CD4-positive, CD25-positive, alpha-beta regulatory T cell (primary cell): Measurements from ENCODE around the gene RUNX2. TPM values are rescaled to one million over a fixed set of nuclear protein-coding genes. Genes with fewer than 3 reads are reported as not detected.

Experiments used
- ATAC-seq, 2 donors: fragments of 150-1000 bp; cut with Tn5 transposase; one replicate each; pipeline ENCODE4 v1.10.0; 2021; ENCODE audit warnings: low read depth in 2 of 2, moderate number of reproducible peaks in 2 of 2, moderate library complexity in 1 of 2
- DNase-seq, 3 donors: peaks; one replicate each; pipeline versions ENCODE4 v3.0.0 to v3.0.0-alpha.2; 2012 to 2022; ENCODE audit warnings: mixed read lengths in 1 of 3
- H3K27ac ChIP-seq: one replicate; pipeline ENCODE4 v1.7.0; 2013; ENCODE audit warnings: mild to moderate bottlenecking, low read length; ENCODE audit not compliant: insufficient read depth, poor library complexity, severe bottlenecking
- H3K27me3 ChIP-seq: one replicate; pipeline ENCODE4 v1.7.0; 2013; ENCODE audit warnings: low read length; ENCODE audit not compliant: control insufficient read depth, insufficient read depth
- H3K36me3 ChIP-seq: one replicate; pipeline ENCODE4 v1.7.0; 2013; ENCODE audit warnings: mild to moderate bottlenecking, low read length, moderate library complexity; ENCODE audit not compliant: control insufficient read depth, insufficient read depth
- H3K4me1 ChIP-seq: 2 replicates; pipeline ENCODE4 v1.7.0; 2013; ENCODE audit warnings: mild to moderate bottlenecking, low read length; ENCODE audit not compliant: insufficient read depth, control insufficient read depth, poor library complexity, severe bottlenecking
- H3K4me3 ChIP-seq: one replicate; pipeline ENCODE4 v1.7.0; 2013; ENCODE audit warnings: low read depth, mild to moderate bottlenecking, low read length, moderate library complexity
- H3K9me3 ChIP-seq, 2 experiments: 1 replicate in 1 of 2; 2 replicates in 1 of 2; pipeline ENCODE4 v1.7.0; 2013; ENCODE audit warnings: low read length in 2 of 2, mild to moderate bottlenecking in 1 of 2, moderate library complexity in 1 of 2; ENCODE audit not compliant: control insufficient read depth in 2 of 2
- H3K27ac Mint-ChIP-seq, 3 donors: one replicate each; pipeline ENCODE4 v1.8.0; 2020 to 2022; ENCODE audit warnings: mild to moderate bottlenecking in 3 of 3, mixed read lengths in 3 of 3, moderate library complexity in 2 of 3
- H3K27me3 Mint-ChIP-seq: one replicate; pipeline ENCODE4 v1.8.0; 2022; ENCODE audit warnings: mild to moderate bottlenecking, mixed read lengths
- H3K36me3 Mint-ChIP-seq: one replicate; pipeline ENCODE4 v1.8.0; 2020; ENCODE audit warnings: mixed read lengths
- H3K4me1 Mint-ChIP-seq, 4 donors: one replicate each; pipeline ENCODE4 v1.8.0; 2020 to 2022; ENCODE audit warnings: mixed read lengths in 4 of 4, mild to moderate bottlenecking in 1 of 4
- H3K4me3 Mint-ChIP-seq, 4 donors: one replicate each; pipeline ENCODE4 v1.8.0; 2020 to 2022; ENCODE audit warnings: mild to moderate bottlenecking in 4 of 4, mixed read lengths in 4 of 4, moderate library complexity in 3 of 4
- H3K9me3 Mint-ChIP-seq, 7 donors: one replicate each; pipeline ENCODE4 v1.8.0; 2020 to 2022; ENCODE audit warnings: mixed read lengths in 7 of 7, mild to moderate bottlenecking in 3 of 7, moderate library complexity in 2 of 7
- polyA plus RNA-seq, 4 donors: library from polyadenylated mRNA; unstranded; fragments of 300-500 nt; fragmentation: Illumina TruSeq; gene quantifications; one replicate each; pipeline ENCODE4 v1.2.3, GENCODE V29; 2021
- total RNA-seq: library from RNA; stranded (reverse); gene quantifications from one replicate; pipeline ENCODE4 v1.2.3, GENCODE V29; 2022

Gene RUNX2
- total and polyA plus RNA-seq, 5 donors from 2014 or later: 5.3 to 30.0 (median 5.5) TPM

GRCh38 chr6:45567879-45568278 is 239.7 kb downstream of the RUNX2 start:
- Histone ChIP-seq H3K9me3 (no peaks in the 10 kb centered on the region), H3K27ac (no peak overlapping the region), H3K4me3 (no peak overlapping the region), H3K36me3 (no peaks in the 10 kb centered on the region), H3K4me1 (peaks cover 5% of the 10 kb centered on the region), H3K27me3 (no peaks in the 10 kb centered on the region)
- H3K36me3 Mint-ChIP-seq: peaks cover 10% of the 10 kb centered on the region
- H3K27me3 Mint-ChIP-seq: peaks cover 5% of the 10 kb centered on the region
- H3K27ac Mint-ChIP-seq: no peak overlapping the region
- H3K4me3 Mint-ChIP-seq: no peak overlapping the region
- H3K9me3 Mint-ChIP-seq: peaks cover 0 to 3% (median 0%) of the 10 kb centered on the region in 7 donors
- ATAC-seq (no peak), DNase-seq (no peak)
- H3K4me1 Mint-ChIP-seq: peaks cover 0 to 16% (median 3%) of the 10 kb centered on the region in 4 donors

GRCh38 chr6:45568626-45569025 is 240.5 kb downstream of the RUNX2 start:
- Mint-ChIP-seq H3K9me3 (peaks cover 0 to 3% (median 0%) of the 10 kb centered on the region in 7 donors), H3K4me1 (peaks cover 5 to 23% (median 9%) of the 10 kb centered on the region in 4 donors), H3K27ac (peak overlapping the region in 2 of 3 donors; percentile 4 to 81), H3K4me3 (no peak overlapping the region), H3K36me3 (peaks cover 13% of the 10 kb centered on the region), H3K27me3 (peaks cover 5% of the 10 kb centered on the region)
- Histone ChIP-seq H3K9me3 (no peaks in the 10 kb centered on the region), H3K36me3 (no peaks in the 10 kb centered on the region), H3K4me1 (peaks cover 12% of the 10 kb centered on the region), H3K4me3 (no peak overlapping the region), H3K27ac (no peak overlapping the region), H3K27me3 (no peaks in the 10 kb centered on the region)
- DNase-seq (no peak), ATAC-seq (no peak)

GRCh38 chr6:45569210-45569945 is 241.2 kb downstream of the RUNX2 start:
- Mint-ChIP-seq H3K36me3 (peaks cover 13% of the 10 kb centered on the region), H3K27me3 (no peaks in the 10 kb centered on the region), H3K4me1 (peaks cover 10 to 29% (median 14%) of the 10 kb centered on the region in 4 donors), H3K4me3 (no peak overlapping the region), H3K9me3 (peaks cover 0 to 3% (median 0%) of the 10 kb centered on the region in 7 donors), H3K27ac (peak overlapping the region in 1 of 3 donors; percentile 81)
- H3K27ac ChIP-seq: no peak overlapping the region
- no peaks in the 10 kb centered on the region for H3K9me3 ChIP-seq
- no peaks in the 10 kb centered on the region for H3K36me3 ChIP-seq
- ATAC-seq (no peak), DNase-seq (no peak)
- H3K27me3 ChIP-seq: no peaks in the 10 kb centered on the region
- H3K4me3 ChIP-seq: no peak overlapping the region
- H3K4me1 ChIP-seq: peaks cover 12% of the 10 kb centered on the region

- DNase-seq: no peak
- Histone ChIP-seq H3K27me3 (no peaks in the 10 kb centered on the region), H3K27ac (no peak overlapping the region), H3K4me3 (no peak overlapping the region), H3K4me1 (peaks cover 12% of the 10 kb centered on the region), H3K36me3 (no peaks in the 10 kb centered on the region), H3K9me3 (no peaks in the 10 kb centered on the region)
- Mint-ChIP-seq H3K36me3 (peaks cover 9% of the 10 kb centered on the region), H3K4me3 (no peak overlapping the region), H3K27me3 (no peaks in the 10 kb centered on the region), H3K9me3 (peaks cover 0 to 3% (median 0%) of the 10 kb centered on the region in 7 donors), H3K4me1 (peaks cover 12 to 29% (median 16%) of the 10 kb centered on the region in 4 donors), H3K27ac (peak overlapping the region in 2 of 3 donors; percentile 27 to 50)
- ATAC-seq: no peak
These were observed 243.0 kb downstream of the RUNX2 start for GRCh38 chr6:45571159-45571558.

- Histone ChIP-seq H3K36me3 (no peaks in the 10 kb centered on the region), H3K27ac (no peak overlapping the region), H3K9me3 (no peaks in the 10 kb centered on the region), H3K4me3 (peak overlapping the region; percentile 27), H3K4me1 (peaks cover 12% of the 10 kb centered on the region), H3K27me3 (no peaks in the 10 kb centered on the region)
- H3K27me3 Mint-ChIP-seq: no peaks in the 10 kb centered on the region
- H3K4me3 Mint-ChIP-seq: peak overlapping the region in 3 of 4 donors; percentile 4 to 56 (median 19)
- no peak for ATAC-seq
- H3K9me3 Mint-ChIP-seq: peaks cover 0 to 2% (median 0%) of the 10 kb centered on the region in 7 donors
- H3K36me3 Mint-ChIP-seq: peaks cover 9% of the 10 kb centered on the region
- H3K4me1 Mint-ChIP-seq: peaks cover 12 to 29% (median 19%) of the 10 kb centered on the region in 4 donors
- peak overlapping the region in 1 of 3 donors; percentile 11 for H3K27ac Mint-ChIP-seq
- DNase-seq: peak in 1 of 3 donors; percentile 55
These were observed 244.7 kb downstream of the RUNX2 start for GRCh38 chr6:45572833-45573232.

GRCh38 chr6:45574014-45574461 is 245.9 kb downstream of the RUNX2 start:
- Mint-ChIP-seq H3K27ac (peak overlapping the region in 1 of 3 donors; percentile 17), H3K4me3 (no peak overlapping the region)

GRCh38 chr6:45574885-45575284 is 246.8 kb downstream of the RUNX2 start:
- DNase-seq (no peak), ATAC-seq (no peak)
- no peak overlapping the region for H3K4me3 ChIP-seq
- Mint-ChIP-seq H3K9me3 (peaks cover 0 to 2% (median 0%) of the 10 kb centered on the region in 7 donors), H3K27ac (no peak overlapping the region), H3K27me3 (no peaks in the 10 kb centered on the region), H3K4me1 (peaks cover 17 to 24% (median 21%) of the 10 kb centered on the region in 4 donors), H3K36me3 (peaks cover 3% of the 10 kb centered on the region), H3K4me3 (no peak overlapping the region)
- H3K27ac ChIP-seq: no peak overlapping the region
- H3K4me1 ChIP-seq: peaks cover 12% of the 10 kb centered on the region
- no peaks in the 10 kb centered on the region for H3K36me3 ChIP-seq
- no peaks in the 10 kb centered on the region for H3K27me3 ChIP-seq
- H3K9me3 ChIP-seq: no peaks in the 10 kb centered on the region

More at GRCh38 chr6:45574014-45574461, 245.9 kb downstream of the RUNX2 start:
- Mint-ChIP-seq H3K4me1 (peaks cover 12 to 27% (median 20%) of the 10 kb centered on the region in 4 donors), H3K27me3 (no peaks in the 10 kb centered on the region), H3K36me3 (peaks cover 4% of the 10 kb centered on the region), H3K9me3 (peaks cover 0 to 2% (median 0%) of the 10 kb centered on the region in 7 donors)
- H3K27ac ChIP-seq: no peak overlapping the region
- no peaks in the 10 kb centered on the region for H3K27me3 ChIP-seq
- ATAC-seq: peak in 1 of 2 donors; percentile 24
- no peak overlapping the region for H3K4me3 ChIP-seq
- H3K4me1 ChIP-seq: peaks cover 12% of the 10 kb centered on the region
- H3K36me3 ChIP-seq: no peaks in the 10 kb centered on the region
- no peak for DNase-seq
- no peaks in the 10 kb centered on the region for H3K9me3 ChIP-seq
